Smooth muscle cell (in vitro differentiated cells): Measurements from ENCODE around the gene CPNE5. TPM values are rescaled to one million over a fixed set of nuclear protein-coding genes. Genes with fewer than 3 reads are reported as not detected.
A peak's percentile ranks its signal among the peaks of the same experiment; 100 is the strongest.

Source experiments
- DNase-seq: peaks from one replicate; lab custom pipeline; 2025; ENCODE audit not compliant: unreplicated experiment; lab: John Stamatoyannopoulos, UW
- H2AFZ ChIP-seq: fragments of 200-600 bp; sonication (generic); 2 replicates; pipeline ENCODE4 v1.6.0; 2016; ENCODE audit warnings: antibody characterized with exemption, low read depth, mild to moderate bottlenecking
- H3F3A ChIP-seq: fragments of 200-600 bp; sonication (generic); 2 replicates; pipeline ENCODE4 v1.6.0; 2017; ENCODE audit warnings: antibody characterized with exemption, low read depth
- H3K27ac ChIP-seq: fragments of 200-600 bp; sonication (generic); 2 replicates; pipeline ENCODE4 v1.5.1; 2016; ENCODE audit warnings: low read depth, mild to moderate bottlenecking
- H3K27me3 ChIP-seq: fragments of 200-600 bp; sonication (generic); 2 replicates; pipeline ENCODE4 v1.6.1; 2016; ENCODE audit warnings: low read depth, mild to moderate bottlenecking
- H3K36me3 ChIP-seq: fragments of 200-600 bp; sonication (generic); 2 replicates; pipeline ENCODE4 v1.5.1; 2016; ENCODE audit warnings: low read depth
- H3K4me1 ChIP-seq: fragments of 200-600 bp; sonication (generic); 2 replicates; pipeline ENCODE4 v1.5.1; 2016; ENCODE audit warnings: low read depth
- H3K4me2 ChIP-seq: fragments of 200-600 bp; sonication (generic); 2 replicates; pipeline ENCODE4 v1.6.0; 2016; ENCODE audit warnings: mild to moderate bottlenecking
- H3K4me3 ChIP-seq: fragments of 200-600 bp; sonication (generic); 2 replicates; pipeline ENCODE4 v1.5.1; 2016; ENCODE audit warnings: mild to moderate bottlenecking
- H3K79me2 ChIP-seq: fragments of 200-600 bp; sonication (generic); 2 replicates; pipeline ENCODE4 v1.6.0; 2016; ENCODE audit warnings: low read depth, mild to moderate bottlenecking
- H3K9ac ChIP-seq: fragments of 200-600 bp; sonication (generic); 2 replicates; pipeline ENCODE4 v1.6.0; 2016; ENCODE audit warnings: low read depth
- H3K9me3 ChIP-seq: fragments of 200-600 bp; sonication (generic); replicated peaks from 2 replicates; pipeline ENCODE4 v1.5.1; 2016; ENCODE audit warnings: low read depth
- H4K20me1 ChIP-seq: fragments of 200-600 bp; sonication (generic); 2 replicates; pipeline ENCODE4 v1.6.0; 2016; ENCODE audit warnings: low read depth
- CTCF ChIP-seq: fragments of 200-600 bp; sonication (generic); IDR thresholded peaks from 2 replicates; pipeline ENCODE4 v1.5.1; 2017; ENCODE audit warnings: borderline replicate concordance, mild to moderate bottlenecking, antibody characterized with exemption; ENCODE audit not compliant: insufficient read depth, poor library complexity, severe bottlenecking
- WGBS: methylation state at CpG from one replicate; pipeline ENCODE4 v1.1.7; 2016; ENCODE audit warnings: low lambda C conversion rate; 5-methylcytosine and 5-hydroxymethylcytosine counted together
- polyA plus RNA-seq: library from polyadenylated mRNA; unstranded; fragments of >200 nt; fragmentation: Nextera tagmentation; extraction: Ambion mirVana; gene quantifications from 2 replicates; pipeline ENCODE4 v1.2.1, GENCODE V29; 2016
- total RNA-seq: library from RNA; depleted of rRNA; stranded (reverse); fragments of >200 nt; gene quantifications from 2 replicates; pipeline ENCODE4 v1.2.3, GENCODE V29; 2014

CPNE5 gene
- total and polyA plus RNA-seq, 2 experiments from 2014 or later: 1.0 TPM; not detected in 1

GRCh38 chr6:36863670-36864540 lies 24.7 kb upstream of the CPNE5 start:
- H3K79me2 ChIP-seq: peaks cover 43% of the 10 kb centered on the region
- no peak for DNase-seq
- no peak overlapping the region for H2AFZ ChIP-seq
- TF ChIP-seq CTCF: no peak
- H3K9me3 ChIP-seq: no peaks in the 10 kb centered on the region
- peaks cover 9% of the 10 kb centered on the region for H4K20me1 ChIP-seq
- 98% methylated on average over 12 of the region's 12 CpGs for WGBS
- peaks cover 11% of the 10 kb centered on the region for H3K4me1 ChIP-seq
- H3K27ac ChIP-seq: no peak overlapping the region
- H3K36me3 ChIP-seq: no peaks in the 10 kb centered on the region
- H3K9ac ChIP-seq: no peak overlapping the region
- H3K4me2 ChIP-seq: no peak overlapping the region
- H3F3A ChIP-seq: no peaks in the 10 kb centered on the region
- H3K27me3 ChIP-seq: no peaks in the 10 kb centered on the region
- no peak overlapping the region for H3K4me3 ChIP-seq

- DNase-seq: no peak
- Histone ChIP-seq H3F3A (no peaks in the 10 kb centered on the region), H3K27me3 (no peaks in the 10 kb centered on the region), H2AFZ (no peak overlapping the region), H3K4me1 (peaks cover 11% of the 10 kb centered on the region), H3K27ac (peak overlapping the region; percentile 47), H3K9me3 (no peaks in the 10 kb centered on the region), H3K4me3 (no peak overlapping the region), H3K9ac (no peak overlapping the region), H3K36me3 (no peaks in the 10 kb centered on the region), H3K4me2 (no peak overlapping the region), H3K79me2 (peaks cover 37% of the 10 kb centered on the region), H4K20me1 (peaks cover 9% of the 10 kb centered on the region)
- TF ChIP-seq CTCF: no peak
- WGBS: 96% methylated on average over 4 of the region's 4 CpGs
Observed at GRCh38 chr6:36862848-36863382, 23.7 kb upstream of the CPNE5 start.

GRCh38 chr6:36862164-36862847 lies 23.1 kb upstream of the CPNE5 start:
- WGBS: 88% methylated on average over 8 of the region's 8 CpGs

More at GRCh38 chr6:36862164-36862847, 23.1 kb upstream of the CPNE5 start:
- H3K4me2 ChIP-seq: no peak overlapping the region
- no peaks in the 10 kb centered on the region for H3K9me3 ChIP-seq
- peak overlapping the region; percentile 47 for H3K27ac ChIP-seq
- no peaks in the 10 kb centered on the region for H3F3A ChIP-seq
- DNase-seq: no peak
- peaks cover 9% of the 10 kb centered on the region for H4K20me1 ChIP-seq
- H2AFZ ChIP-seq: no peak overlapping the region
- peaks cover 31% of the 10 kb centered on the region for H3K79me2 ChIP-seq
- peaks cover 6% of the 10 kb centered on the region for H3K4me1 ChIP-seq
- no peaks in the 10 kb centered on the region for H3K27me3 ChIP-seq
- no peak overlapping the region for H3K4me3 ChIP-seq
- TF ChIP-seq CTCF: no peak
- no peaks in the 10 kb centered on the region for H3K36me3 ChIP-seq
- no peak overlapping the region for H3K9ac ChIP-seq
